ENCODE data around the gene CDK14.

CDK14 gene

DNA sequence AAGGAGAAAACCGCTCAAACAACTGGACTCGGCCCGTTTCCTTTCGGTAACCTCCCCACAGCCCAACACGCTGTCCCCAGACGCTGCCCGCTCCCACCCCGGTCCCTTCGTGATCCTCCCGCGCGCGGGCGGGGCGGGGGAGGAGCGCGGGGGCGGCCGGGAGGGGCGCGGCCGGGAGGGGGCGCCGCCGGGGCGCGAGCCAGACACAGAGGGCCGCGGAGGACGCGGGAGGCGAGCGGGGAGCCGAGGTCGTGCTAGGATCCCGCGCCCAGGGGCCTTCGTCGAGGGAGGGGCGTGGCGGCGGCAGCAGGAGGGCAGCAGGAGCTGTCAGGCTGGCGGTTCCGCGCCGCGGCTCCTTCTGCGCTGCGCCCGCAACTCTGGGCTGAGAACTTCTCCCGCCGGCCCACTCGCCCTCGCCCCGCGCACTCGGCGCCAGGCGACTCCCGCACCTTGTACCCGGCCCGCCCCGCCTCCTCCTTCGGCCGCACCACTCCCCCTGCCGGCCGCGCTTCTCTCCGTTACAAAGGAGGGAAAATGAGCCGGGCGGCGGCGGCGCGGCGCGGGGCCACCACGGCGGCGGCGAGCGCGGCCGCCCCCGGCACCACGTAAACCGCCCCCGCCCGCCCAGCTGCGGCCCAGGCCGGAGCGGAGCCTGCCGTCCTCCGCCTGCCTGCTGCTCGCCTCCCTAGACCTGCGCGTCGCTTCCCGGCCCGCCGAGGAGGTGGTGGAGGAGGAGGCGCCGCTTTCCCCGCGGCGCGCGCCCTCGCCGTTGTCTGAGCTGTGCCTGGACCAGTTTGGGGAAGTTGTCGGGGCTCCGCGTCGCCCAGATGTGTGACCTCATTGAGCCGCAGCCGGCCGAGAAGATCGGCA lies at the start of gene CDK14:
TSS of gene CDK14 (plus strand) at position 521 of the 870 bp plus-strand sequence. CDS start at position 828, 307 bp downstream.
- Histone ChIP-seq H3K4me1 (ENCODE audit: control insufficient read depth, insufficient read depth, low read length) (peaks cover 26% of the 10 kb centered on the region), H3K9me3 (ENCODE audit: control insufficient read depth, insufficient read depth, low read length) (no peaks in the 10 kb centered on the region), H3K9ac (ENCODE audit: low read depth, low read length) (peak within 1 kb of the TSS; percentile 67), H3K27ac (ENCODE audit: low read depth, low read length) (peak within 1 kb of the TSS; percentile 89), H3K4me3 (ENCODE audit: low read depth, low read length) (peak within 1 kb of the TSS; percentile 85), H3K27me3 (ENCODE audit: control insufficient read depth, insufficient read depth, low read length) (peaks cover 13% of the 10 kb centered on the region), H3K36me3 (ENCODE audit: control insufficient read depth, insufficient read depth, low read length) (no peaks in the 10 kb centered on the region)

GRCh38 chr7:90551036-90551435 lies 45.1 kb upstream of the CDK14 start:
- no peaks in the 10 kb centered on the region for H3K36me3 ChIP-seq (ENCODE audit: control insufficient read depth, insufficient read depth, low read length)
- H3K27ac ChIP-seq (ENCODE audit: low read depth, low read length), result no peak overlapping the region
- H3K9ac ChIP-seq (ENCODE audit: low read depth, low read length), result no peak overlapping the region
- no peaks in the 10 kb centered on the region for H3K9me3 ChIP-seq (ENCODE audit: control insufficient read depth, insufficient read depth, low read length)
- no peak overlapping the region for H3K4me3 ChIP-seq (ENCODE audit: low read depth, low read length)
- no peaks in the 10 kb centered on the region for H3K27me3 ChIP-seq (ENCODE audit: control insufficient read depth, insufficient read depth, low read length)
- H3K4me1 ChIP-seq (ENCODE audit: control insufficient read depth, insufficient read depth, low read length), result peaks cover 5% of the 10 kb centered on the region; the same call in 1 of the 2 replicates

DNA sequence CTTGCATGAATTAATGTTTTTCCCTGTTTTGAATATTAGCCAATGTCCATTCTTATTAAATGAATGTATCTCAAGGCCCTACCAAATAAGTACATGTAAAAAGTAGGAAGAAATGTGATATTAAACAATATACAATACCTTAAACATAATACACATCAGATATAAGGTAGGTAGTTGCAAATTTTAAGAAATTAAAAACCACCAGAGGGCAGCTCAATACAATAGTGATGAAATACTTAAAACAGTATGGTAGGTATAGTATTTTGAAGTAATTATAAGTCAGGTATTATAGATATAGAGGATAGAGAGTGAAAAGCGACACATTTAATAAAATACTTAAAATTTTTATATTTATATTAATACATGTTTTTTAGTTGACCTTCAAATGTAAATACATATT lies 43.6 kb upstream of the CDK14 start:
- H3K9me3 ChIP-seq (ENCODE audit: control insufficient read depth, insufficient read depth, low read length), result no peaks in the 10 kb centered on the region
- no peaks in the 10 kb centered on the region for H3K36me3 ChIP-seq (ENCODE audit: control insufficient read depth, insufficient read depth, low read length)
- peaks cover 5% of the 10 kb centered on the region; the same call in 1 of the 2 replicates for H3K4me1 ChIP-seq (ENCODE audit: control insufficient read depth, insufficient read depth, low read length)
- H3K4me3 ChIP-seq (ENCODE audit: low read depth, low read length), result no peak overlapping the region
- H3K27me3 ChIP-seq (ENCODE audit: control insufficient read depth, insufficient read depth, low read length), result no peaks in the 10 kb centered on the region
- H3K9ac ChIP-seq (ENCODE audit: low read depth, low read length), result no peak overlapping the region
- H3K27ac ChIP-seq (ENCODE audit: low read depth, low read length), result no peak overlapping the region

GRCh38 chr7:90560730-90561129 lies 35.4 kb upstream of the CDK14 start:
- Histone ChIP-seq H3K4me1 (ENCODE audit: control insufficient read depth, insufficient read depth, low read length) (no peaks in the 10 kb centered on the region), H3K9ac (ENCODE audit: low read depth, low read length) (no peak overlapping the region), H3K4me3 (ENCODE audit: low read depth, low read length) (no peak overlapping the region), H3K27ac (ENCODE audit: low read depth, low read length) (no peak overlapping the region), H3K27me3 (ENCODE audit: control insufficient read depth, insufficient read depth, low read length) (no peaks in the 10 kb centered on the region), H3K36me3 (ENCODE audit: control insufficient read depth, insufficient read depth, low read length) (no peaks in the 10 kb centered on the region), H3K9me3 (ENCODE audit: control insufficient read depth, insufficient read depth, low read length) (no peaks in the 10 kb centered on the region)

GRCh38 chr7:90563286-90563685 lies 32.8 kb upstream of the CDK14 start:
- Histone ChIP-seq H3K9me3 (ENCODE audit: control insufficient read depth, insufficient read depth, low read length) (no peaks in the 10 kb centered on the region), H3K9ac (ENCODE audit: low read depth, low read length) (no peak overlapping the region), H3K27me3 (ENCODE audit: control insufficient read depth, insufficient read depth, low read length) (no peaks in the 10 kb centered on the region), H3K27ac (ENCODE audit: low read depth, low read length) (no peak overlapping the region), H3K36me3 (ENCODE audit: control insufficient read depth, insufficient read depth, low read length) (no peaks in the 10 kb centered on the region), H3K4me1 (ENCODE audit: control insufficient read depth, insufficient read depth, low read length) (no peaks in the 10 kb centered on the region), H3K4me3 (ENCODE audit: low read depth, low read length) (no peak overlapping the region)

- Histone ChIP-seq H3K9ac (ENCODE audit: low read depth, low read length) (no peak overlapping the region), H3K36me3 (ENCODE audit: control insufficient read depth, insufficient read depth, low read length) (no peaks in the 10 kb centered on the region), H3K4me1 (ENCODE audit: control insufficient read depth, insufficient read depth, low read length) (no peaks in the 10 kb centered on the region), H3K27ac (ENCODE audit: low read depth, low read length) (no peak overlapping the region), H3K27me3 (ENCODE audit: control insufficient read depth, insufficient read depth, low read length) (no peaks in the 10 kb centered on the region), H3K4me3 (ENCODE audit: low read depth, low read length) (no peak overlapping the region), H3K9me3 (ENCODE audit: control insufficient read depth, insufficient read depth, low read length) (no peaks in the 10 kb centered on the region)
Measured at GRCh38 chr7:90564455-90564854, 31.7 kb upstream of the CDK14 start.

DNA sequence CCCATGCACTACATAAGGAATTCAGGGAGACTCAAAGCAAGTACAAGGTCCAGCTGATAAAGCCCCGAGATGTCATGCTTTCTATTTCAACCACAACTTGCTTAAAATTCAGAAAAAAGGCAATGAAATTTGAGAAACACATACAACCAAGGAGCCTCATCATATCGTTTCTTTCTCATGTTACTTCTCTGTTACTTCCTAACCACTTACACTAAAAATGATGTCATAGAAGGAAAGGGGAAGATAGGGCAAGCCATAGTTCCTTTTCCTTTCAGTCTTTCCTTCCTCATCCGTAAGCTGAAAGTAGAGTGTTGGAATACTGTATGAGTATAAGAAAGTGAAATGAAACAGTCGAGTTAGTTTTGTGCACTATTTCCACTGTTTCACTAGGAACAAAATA lies 27.9 kb upstream of the CDK14 start:
- H3K27me3 ChIP-seq (ENCODE audit: control insufficient read depth, insufficient read depth, low read length), result no peaks in the 10 kb centered on the region

DNA sequence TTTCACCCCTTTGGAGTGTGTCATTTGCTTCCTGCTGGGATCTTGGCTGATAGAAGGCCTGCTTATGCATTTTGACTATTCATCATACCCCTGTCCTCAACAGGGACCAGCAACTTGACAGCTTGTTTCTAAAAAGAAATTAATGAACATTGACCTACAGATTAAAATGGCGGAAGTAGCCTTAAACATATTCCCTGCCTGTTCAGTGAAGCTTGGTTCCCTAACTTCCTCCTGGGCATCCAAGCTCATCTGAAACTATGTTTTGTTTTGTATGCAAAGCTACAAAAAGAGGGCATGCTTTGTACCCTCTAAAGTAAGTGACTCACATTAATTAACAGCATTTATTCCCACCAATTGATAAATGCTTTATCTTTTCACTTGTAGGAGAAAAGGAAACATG lies 26.8 kb upstream of the CDK14 start:
- no peak overlapping the region for H3K9ac ChIP-seq (ENCODE audit: low read depth, low read length)
- H3K4me1 ChIP-seq (ENCODE audit: control insufficient read depth, insufficient read depth, low read length), result peaks cover 3% of the 10 kb centered on the region; the same call in 1 of the 2 replicates
- H3K9me3 ChIP-seq (ENCODE audit: control insufficient read depth, insufficient read depth, low read length), result no peaks in the 10 kb centered on the region
- no peaks in the 10 kb centered on the region for H3K27me3 ChIP-seq (ENCODE audit: control insufficient read depth, insufficient read depth, low read length)
- H3K27ac ChIP-seq (ENCODE audit: low read depth, low read length), result no peak overlapping the region
- H3K36me3 ChIP-seq (ENCODE audit: control insufficient read depth, insufficient read depth, low read length), result no peaks in the 10 kb centered on the region
- no peak overlapping the region for H3K4me3 ChIP-seq (ENCODE audit: low read depth, low read length)

More for the DNA sequence above, 27.9 kb upstream of the CDK14 start:
- Histone ChIP-seq H3K9ac (ENCODE audit: low read depth, low read length) (no peak overlapping the region), H3K36me3 (ENCODE audit: control insufficient read depth, insufficient read depth, low read length) (no peaks in the 10 kb centered on the region), H3K4me1 (ENCODE audit: control insufficient read depth, insufficient read depth, low read length) (peaks cover 3% of the 10 kb centered on the region; the same call in 1 of the 2 replicates), H3K4me3 (ENCODE audit: low read depth, low read length) (no peak overlapping the region), H3K9me3 (ENCODE audit: control insufficient read depth, insufficient read depth, low read length) (no peaks in the 10 kb centered on the region), H3K27ac (ENCODE audit: low read depth, low read length) (no peak overlapping the region)

GRCh38 chr7:90570373-90570959 lies 25.7 kb upstream of the CDK14 start:
- Histone ChIP-seq H3K27ac (ENCODE audit: low read depth, low read length) (no peak overlapping the region), H3K27me3 (ENCODE audit: control insufficient read depth, insufficient read depth, low read length) (no peaks in the 10 kb centered on the region), H3K9ac (ENCODE audit: low read depth, low read length) (no peak overlapping the region), H3K4me3 (ENCODE audit: low read depth, low read length) (no peak overlapping the region), H3K9me3 (ENCODE audit: control insufficient read depth, insufficient read depth, low read length) (no peaks in the 10 kb centered on the region), H3K4me1 (ENCODE audit: control insufficient read depth, insufficient read depth, low read length) (peaks cover 3% of the 10 kb centered on the region; the same call in 1 of the 2 replicates), H3K36me3 (ENCODE audit: control insufficient read depth, insufficient read depth, low read length) (no peaks in the 10 kb centered on the region)

- H3K4me3 ChIP-seq (ENCODE audit: low read depth, low read length), result no peak overlapping the region
- H3K27me3 ChIP-seq (ENCODE audit: control insufficient read depth, insufficient read depth, low read length), result no peaks in the 10 kb centered on the region
- H3K27ac ChIP-seq (ENCODE audit: low read depth, low read length), result no peak overlapping the region
- no peak overlapping the region for H3K9ac ChIP-seq (ENCODE audit: low read depth, low read length)
- H3K36me3 ChIP-seq (ENCODE audit: control insufficient read depth, insufficient read depth, low read length), result no peaks in the 10 kb centered on the region
- no peaks in the 10 kb centered on the region for H3K9me3 ChIP-seq (ENCODE audit: control insufficient read depth, insufficient read depth, low read length)
- peaks cover 3% of the 10 kb centered on the region; the same call in 1 of the 2 replicates for H3K4me1 ChIP-seq (ENCODE audit: control insufficient read depth, insufficient read depth, low read length)
Measured at GRCh38 chr7:90574146-90574819, 21.8 kb upstream of the CDK14 start.

GRCh38 chr7:90574820-90575187 lies 21.3 kb upstream of the CDK14 start:
- no peaks in the 10 kb centered on the region for H3K36me3 ChIP-seq (ENCODE audit: control insufficient read depth, insufficient read depth, low read length)
- H3K4me3 ChIP-seq (ENCODE audit: low read depth, low read length), result no peak overlapping the region
- H3K27me3 ChIP-seq (ENCODE audit: control insufficient read depth, insufficient read depth, low read length), result no peaks in the 10 kb centered on the region
- no peaks in the 10 kb centered on the region for H3K9me3 ChIP-seq (ENCODE audit: control insufficient read depth, insufficient read depth, low read length)
- no peak overlapping the region for H3K9ac ChIP-seq (ENCODE audit: low read depth, low read length)
- H3K4me1 ChIP-seq (ENCODE audit: control insufficient read depth, insufficient read depth, low read length), result peaks cover 3% of the 10 kb centered on the region; the same call in 1 of the 2 replicates
- no peak overlapping the region for H3K27ac ChIP-seq (ENCODE audit: low read depth, low read length)

All from HUES48 (cell line).